GM23248 (cell line): ENCODE measurements around the gene ASB13. TPM values are rescaled to one million over a fixed set of nuclear protein-coding genes. Genes with fewer than 3 reads are reported as not detected.
"Not testable (repeated sequence)": the region's sequence is repeated elsewhere in the genome, so short reads cannot be mapped to it uniquely, and the experiment has no call there.

Experiments used
- DNase-seq: peaks from one replicate; pipeline ENCODE4 v3.0.0-alpha.2; 2015
- H2AFZ ChIP-seq: fragments of 200-600 bp; sonication (generic); 2 replicates; pipeline ENCODE4 v1.6.1; 2016; ENCODE audit warnings: antibody characterized with exemption
- H3F3A ChIP-seq: fragments of 200-600 bp; sonication (generic); 2 replicates; pipeline ENCODE4 v1.6.1; 2016; ENCODE audit warnings: mild to moderate bottlenecking, antibody characterized with exemption, mixed run types; ENCODE audit not compliant: insufficient read depth
- H3K27ac ChIP-seq: fragments of 200-600 bp; sonication (generic); 2 replicates; pipeline ENCODE4 v1.5.1; 2016; ENCODE audit warnings: mild to moderate bottlenecking
- H3K27me3 ChIP-seq: fragments of 200-600 bp; sonication (generic); replicated peaks from 2 replicates; pipeline ENCODE4 v1.6.1; 2016; ENCODE audit warnings: mild to moderate bottlenecking; ENCODE audit not compliant: insufficient read depth
- H3K36me3 ChIP-seq: fragments of 200-600 bp; sonication (generic); 2 replicates; pipeline ENCODE4 v1.6.1; 2016; ENCODE audit warnings: low read depth, mild to moderate bottlenecking
- H3K4me1 ChIP-seq: fragments of 200-600 bp; sonication (generic); 2 replicates; pipeline ENCODE4 v1.6.1; 2016; ENCODE audit warnings: mild to moderate bottlenecking; ENCODE audit not compliant: insufficient read depth
- H3K4me2 ChIP-seq: fragments of 200-600 bp; sonication (generic); one replicate; pipeline ENCODE4 v1.6.1; 2016; ENCODE audit warnings: mild to moderate bottlenecking; ENCODE audit not compliant: unreplicated experiment
- H3K4me3 ChIP-seq: fragments of 200-600 bp; sonication (generic); 2 replicates; pipeline ENCODE4 v1.5.1; 2016; ENCODE audit warnings: mild to moderate bottlenecking
- H3K79me2 ChIP-seq: fragments of 200-600 bp; sonication (generic); 2 replicates; pipeline ENCODE4 v1.6.1; 2016; ENCODE audit warnings: mild to moderate bottlenecking; ENCODE audit not compliant: insufficient read depth
- H3K9ac ChIP-seq: fragments of 200-600 bp; sonication (generic); 2 replicates; pipeline ENCODE4 v1.6.1; 2016; ENCODE audit warnings: mild to moderate bottlenecking
- H3K9me2 ChIP-seq: fragments of 200-600 bp; sonication (generic); 2 replicates; pipeline ENCODE4 v1.6.1; 2016; ENCODE audit warnings: mixed run types, mild to moderate bottlenecking, moderate library complexity; ENCODE audit not compliant: insufficient read depth
- H3K9me3 ChIP-seq: fragments of 200-600 bp; sonication (generic); one replicate; pipeline ENCODE4 v1.6.1; 2017; ENCODE audit warnings: low read depth
- H4K20me1 ChIP-seq: fragments of 200-600 bp; sonication (generic); 2 replicates; pipeline ENCODE4 v1.6.0; 2016; ENCODE audit not compliant: insufficient read depth
- EZH2 ChIP-seq: fragments of 200-600 bp; sonication (generic); IDR thresholded peaks from 2 replicates; pipeline ENCODE4 v1.6.1; 2018; ENCODE audit warnings: antibody characterized with exemption, mild to moderate bottlenecking; ENCODE audit not compliant: insufficient read depth, poor library complexity, severe bottlenecking
- EZH2phosphoT487 ChIP-seq: fragments of 200-600 bp; sonication (generic); IDR thresholded peaks from 2 replicates; pipeline ENCODE4 v1.6.1; 2018; ENCODE audit warnings: antibody characterized with exemption, moderate library complexity, mild to moderate bottlenecking, low read depth; ENCODE audit not compliant: insufficient read depth
- WGBS, 2 experiments: methylation state at CpG; one replicate each; pipeline ENCODE4 v1.1.6; 2015 to 2017; ENCODE audit warnings: low lambda C conversion rate in 2 of 2, low coverage in 1 of 2; ENCODE audit errors: missing lambda C conversion rate in 2 of 2; 5-methylcytosine and 5-hydroxymethylcytosine counted together
- in situ Hi-C: fragments of 300-500 bp; cut with MboI; formaldehyde crosslinking; loops from 2 replicates; pipeline ENCODE4 v1.15.0; 2020
- polyA plus RNA-seq: library from polyadenylated mRNA; unstranded; fragments of >200 nt; fragmentation: Nextera tagmentation; extraction: Ambion mirVana; gene quantifications from 2 replicates; pipeline ENCODE4 v1.2.1, GENCODE V29; 2016
- total RNA-seq: library from RNA; depleted of rRNA; stranded (reverse); fragments of >200 nt; shearing (Covaris generic); gene quantifications from 2 replicates; pipeline ENCODE4 v1.2.3, GENCODE V29; 2014

ASB13 gene
- total and polyA plus RNA-seq, 2 experiments from 2014 or later: 7.5 to 8.9 TPM

DNA sequence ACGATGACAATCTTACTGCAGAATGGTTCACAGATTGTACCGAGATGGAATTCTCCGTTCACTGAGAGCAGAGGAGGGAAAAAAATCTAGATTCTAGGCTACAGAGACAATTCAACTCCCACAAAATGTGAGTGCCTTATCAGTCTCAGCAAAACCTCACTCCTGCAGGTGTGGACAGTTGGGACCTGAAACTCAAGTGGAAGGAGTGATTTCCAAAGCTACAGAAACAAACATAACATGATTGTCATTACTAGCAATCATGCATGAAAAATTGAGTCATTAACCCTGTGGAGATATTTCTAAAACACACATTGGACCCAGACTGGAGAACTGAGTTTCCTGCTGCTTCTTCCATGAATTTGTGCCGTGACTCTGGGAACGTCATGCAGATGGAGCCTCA is 71.3 kb downstream of the ASB13 start:
- H3K4me2 ChIP-seq: peak overlapping the region; percentile 69
- no peaks in the 10 kb centered on the region for H3K9me2 ChIP-seq
- H4K20me1 ChIP-seq: no peaks in the 10 kb centered on the region
- H3K4me1 ChIP-seq: peaks cover 38% of the 10 kb centered on the region
- H3K9me3 ChIP-seq: no peaks in the 10 kb centered on the region
- H3K36me3 ChIP-seq: no peaks in the 10 kb centered on the region
- H3F3A ChIP-seq: peaks cover 40% of the 10 kb centered on the region
- H3K4me3 ChIP-seq: peak overlapping the region; percentile 63
- 0 out of 2 replicates have a peak overlapping the region, but pooled peaks have one; percentile 46 for H2AFZ ChIP-seq
- 52 to 61% methylated on average over 5 of the region's 5 CpGs for WGBS, 2 experiments
- in situ Hi-C loops: no loop called here
- no peaks in the 10 kb centered on the region for H3K27me3 ChIP-seq
- TF ChIP-seq EZH2phosphoT487: no peak
- TF ChIP-seq EZH2: no peak
- H3K9ac ChIP-seq: peak overlapping the region; percentile 72
- no peak for DNase-seq
- H3K27ac ChIP-seq: peak overlapping the region; percentile 93
- no peaks in the 10 kb centered on the region for H3K79me2 ChIP-seq

DNA sequence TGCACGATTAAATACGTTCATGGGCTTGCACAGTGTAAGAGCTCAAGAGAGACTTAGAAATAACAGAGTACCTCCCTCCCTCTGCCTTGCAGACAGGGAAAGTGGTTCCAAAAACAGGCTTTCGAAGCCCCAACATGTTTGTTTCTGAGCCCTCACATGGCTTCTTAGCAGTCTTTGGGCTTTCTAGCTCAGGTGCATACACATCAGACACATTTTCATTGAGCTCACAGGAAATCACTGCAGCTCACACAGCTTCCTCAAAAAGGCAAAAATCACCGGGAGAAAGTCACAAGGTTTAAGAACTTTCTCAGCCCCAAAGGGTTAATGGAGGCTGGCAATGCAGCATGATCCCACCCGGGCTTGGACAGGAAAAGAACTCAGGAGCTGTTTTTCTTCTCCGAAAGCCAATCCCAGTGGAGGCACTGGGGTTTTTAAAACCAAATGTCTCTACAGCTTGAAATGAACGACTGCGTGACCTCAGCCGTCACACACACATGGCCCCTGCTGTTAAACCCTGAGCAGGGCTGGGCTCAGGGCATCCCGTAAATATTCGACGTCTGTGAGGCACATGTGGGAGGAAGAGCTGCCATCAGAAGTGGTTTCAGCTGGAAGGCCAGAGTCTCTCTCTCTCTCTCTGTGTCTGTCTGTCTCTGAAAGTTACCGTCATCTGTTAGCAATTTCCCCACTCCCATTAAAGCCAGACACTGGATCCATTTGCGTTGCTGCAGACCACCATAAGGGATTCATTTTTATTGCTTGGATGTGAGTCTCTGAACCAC is 71.9 kb downstream of the ASB13 start:
- H3K27ac ChIP-seq: peak overlapping the region; percentile 93
- no peaks in the 10 kb centered on the region for H3K27me3 ChIP-seq
- peaks cover 40% of the 10 kb centered on the region for H3F3A ChIP-seq
- H3K9ac ChIP-seq: peak overlapping the region; percentile 72
- H4K20me1 ChIP-seq: no peaks in the 10 kb centered on the region
- H3K4me1 ChIP-seq: peaks cover 43% of the 10 kb centered on the region
- H3K36me3 ChIP-seq: no peaks in the 10 kb centered on the region
- H3K9me2 ChIP-seq: no peaks in the 10 kb centered on the region
- H3K79me2 ChIP-seq: no peaks in the 10 kb centered on the region
- in situ Hi-C loops: no loop called here
- peak; percentile 71 for DNase-seq
- H3K4me3 ChIP-seq: 0 out of 2 replicates have a peak overlapping the region, but pooled peaks have one; percentile 63
- H3K9me3 ChIP-seq: no peaks in the 10 kb centered on the region
- H3K4me2 ChIP-seq: peak overlapping the region; percentile 69
- H2AFZ ChIP-seq: peak overlapping the region; percentile 46
- no peak for TF ChIP-seq EZH2phosphoT487
- no peak for TF ChIP-seq EZH2
- 16% methylated on average over 14 of the region's 14 CpGs for WGBS, 2 experiments

GRCh38 chr10:5593347-5593746 is 73.0 kb downstream of the ASB13 start:
- WGBS, 2 experiments: 97 to 98% methylated on average over 6 of the region's 6 CpGs
- H3K27ac ChIP-seq, H3K27me3 ChIP-seq, H3K9me2 ChIP-seq, H3K79me2 ChIP-seq, H2AFZ ChIP-seq, H3K9me3 ChIP-seq, H4K20me1 ChIP-seq, H3K4me2 ChIP-seq, DNase-seq, in situ Hi-C loops, H3K4me3 ChIP-seq, H3K36me3 ChIP-seq, H3K9ac ChIP-seq: not testable (repeated sequence)
- H3K4me1 ChIP-seq: peaks cover 43% of the 10 kb centered on the region
- H3F3A ChIP-seq: peaks cover 40% of the 10 kb centered on the region

- Histone ChIP-seq H3K9me2 (no peaks in the 10 kb centered on the region), H3K4me1 (peaks cover 37% of the 10 kb centered on the region), H3K27ac (no peak overlapping the region), H3K4me3 (no peak overlapping the region), H3F3A (peaks cover 35% of the 10 kb centered on the region), H3K27me3 (no peaks in the 10 kb centered on the region), H3K9ac (no peak overlapping the region), H3K9me3 (no peaks in the 10 kb centered on the region), H3K4me2 (no peak overlapping the region), H2AFZ (no peak overlapping the region), H3K79me2 (no peaks in the 10 kb centered on the region), H4K20me1 (no peaks in the 10 kb centered on the region), H3K36me3 (no peaks in the 10 kb centered on the region)
- no peak for TF ChIP-seq EZH2
- no peak for TF ChIP-seq EZH2phosphoT487
- in situ Hi-C loops: no loop called here
- 72 to 75% methylated on average over 8 of the region's 8 CpGs for WGBS, 2 experiments
- DNase-seq: no peak
Observed at GRCh38 chr10:5592070-5592469, 74.3 kb downstream of the ASB13 start.
